HL-60 (cell line): ENCODE data around the gene ZNF611.

Source experiments
- DNase-seq, 2 experiments: peaks; one replicate each; pipeline ENCODE4 v3.0.0-alpha.2; 2010 to 2020; ENCODE audit warnings: low read depth in 1 of 2, low spot score in 1 of 2
- H3K27ac ChIP-seq: fragments of 250-450 bp; sonication (Bioruptor Pico); replicated peaks from 2 replicates; pipeline ENCODE4 v1.5.1; 2020; ENCODE audit warnings: mild to moderate bottlenecking, moderate library complexity
- H3K27me3 ChIP-seq: fragments of 250-450 bp; sonication (Bioruptor Pico); 2 replicates; pipeline ENCODE4 v1.5.1; 2021; ENCODE audit warnings: mild to moderate bottlenecking, moderate library complexity; ENCODE audit not compliant: insufficient read depth, poor library complexity, severe bottlenecking
- H3K4me3 ChIP-seq: replicated peaks from 2 replicates; pipeline ENCODE4 v1.5.1; 2011; ENCODE audit warnings: mild to moderate bottlenecking, control low read depth, low read length; ENCODE audit not compliant: insufficient read depth
- CTCF ChIP-seq: IDR thresholded peaks from one replicate; pipeline ENCODE4 v1.5.1; 2011; ENCODE audit warnings: low read length, control low read depth, inconsistent platforms; ENCODE audit not compliant: insufficient read depth
- GABPA ChIP-seq: IDR thresholded peaks from 2 replicates; pipeline ENCODE4 v1.6.1; 2012; ENCODE audit warnings: low read depth
- POLR2AphosphoS5 ChIP-seq: IDR thresholded peaks from 2 replicates; pipeline ENCODE4 v1.6.1; 2012; ENCODE audit warnings: low read depth
- REST ChIP-seq: IDR thresholded peaks from 2 replicates; pipeline ENCODE4 v1.6.1; 2012; ENCODE audit warnings: low read depth; ENCODE audit not compliant: insufficient replicate concordance
- SPI1 ChIP-seq: IDR thresholded peaks from 2 replicates; pipeline ENCODE4 v1.6.1; 2012; ENCODE audit warnings: low read depth, mild to moderate bottlenecking, borderline replicate concordance

ZNF611 gene

GRCh38 chr19:52670046-52670445 lies 64.8 kb downstream of the ZNF611 start:
- DNase-seq, result no peak
- TF ChIP-seq POLR2AphosphoS5 (no peak), GABPA (no peak), CTCF (no peak), REST (no peak), SPI1 (no peak)
- H3K27me3 ChIP-seq, result no peaks in the 10 kb centered on the region
- no peak overlapping the region for H3K27ac ChIP-seq
- no peak overlapping the region for H3K4me3 ChIP-seq

GRCh38 chr19:52669586-52669985 lies 65.3 kb downstream of the ZNF611 start:
- Histone ChIP-seq H3K4me3 (no peak overlapping the region), H3K27ac (no peak overlapping the region), H3K27me3 (no peaks in the 10 kb centered on the region)
- no peak for DNase-seq
- TF ChIP-seq REST, result no peak
- no peak for TF ChIP-seq POLR2AphosphoS5
- no peak for TF ChIP-seq CTCF
- TF ChIP-seq SPI1, result no peak
- TF ChIP-seq GABPA, result no peak

GRCh38 chr19:52667972-52668371 lies 66.9 kb downstream of the ZNF611 start:
- H3K27me3 ChIP-seq, result no peaks in the 10 kb centered on the region
- H3K27ac ChIP-seq, result no peak overlapping the region
- no peak for TF ChIP-seq POLR2AphosphoS5
- no peak for TF ChIP-seq CTCF
- TF ChIP-seq SPI1, result no peak
- no peak for TF ChIP-seq REST
- TF ChIP-seq GABPA, result no peak
- H3K4me3 ChIP-seq, result no peak overlapping the region
- no peak for DNase-seq
